ENCODE measurements around the gene TAB3.

GRCh38 chrX:30880058-30880457 lies 9.0 kb downstream of the TAB3 start:
- TF ChIP-seq CTCF (IDR thresholded peaks at IDR 0.05) (no peak), EP300 (IDR thresholded peaks at IDR 0.05) (no peak)
